Measurements from ENCODE around the gene TMEM178A.

The TMEM178A gene

GRCh38 chr2:39696838-39697237 is 31.1 kb downstream of the TMEM178A start:
- no peak overlapping the region for H3K27ac ChIP-seq

GRCh38 chr2:39697454-39697853 is 31.7 kb downstream of the TMEM178A start:
- no peak overlapping the region for H2AFZ ChIP-seq (ENCODE audit: low read depth)
- TF ChIP-seq, protein P1, sequence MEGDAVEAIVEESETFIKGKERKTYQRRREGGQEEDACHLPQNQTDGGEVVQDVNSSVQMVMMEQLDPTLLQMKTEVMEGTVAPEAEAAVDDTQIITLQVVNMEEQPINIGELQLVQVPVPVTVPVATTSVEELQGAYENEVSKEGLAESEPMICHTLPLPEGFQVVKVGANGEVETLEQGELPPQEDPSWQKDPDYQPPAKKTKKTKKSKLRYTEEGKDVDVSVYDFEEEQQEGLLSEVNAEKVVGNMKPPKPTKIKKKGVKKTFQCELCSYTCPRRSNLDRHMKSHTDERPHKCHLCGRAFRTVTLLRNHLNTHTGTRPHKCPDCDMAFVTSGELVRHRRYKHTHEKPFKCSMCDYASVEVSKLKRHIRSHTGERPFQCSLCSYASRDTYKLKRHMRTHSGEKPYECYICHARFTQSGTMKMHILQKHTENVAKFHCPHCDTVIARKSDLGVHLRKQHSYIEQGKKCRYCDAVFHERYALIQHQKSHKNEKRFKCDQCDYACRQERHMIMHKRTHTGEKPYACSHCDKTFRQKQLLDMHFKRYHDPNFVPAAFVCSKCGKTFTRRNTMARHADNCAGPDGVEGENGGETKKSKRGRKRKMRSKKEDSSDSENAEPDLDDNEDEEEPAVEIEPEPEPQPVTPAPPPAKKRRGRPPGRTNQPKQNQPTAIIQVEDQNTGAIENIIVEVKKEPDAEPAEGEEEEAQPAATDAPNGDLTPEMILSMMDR (conservative IDR thresholded peaks at IDR 0.05; ENCODE audit: low read depth, low read length) = no peak

More at GRCh38 chr2:39696838-39697237, 31.1 kb downstream of the TMEM178A start:
- Histone ChIP-seq H3K27me3 (ENCODE audit: insufficient read depth, low read depth) (no peaks in the 10 kb centered on the region), H3K4me1 (ENCODE audit: low read depth, poor library complexity, severe bottlenecking) (no peaks in the 10 kb centered on the region), H3K36me3 (ENCODE audit: insufficient read depth) (no peaks in the 10 kb centered on the region), H3K4me2 (no peak overlapping the region), H2AFZ (ENCODE audit: low read depth) (no peak overlapping the region), H3K79me2 (ENCODE audit: insufficient read depth, low read depth) (no peaks in the 10 kb centered on the region), H3K4me3 (IDR thresholded peaks at IDR 0.05; ENCODE audit: insufficient read depth, low read depth, low read length) (no peak overlapping the region), H4K20me1 (ENCODE audit: insufficient read depth) (no peaks in the 10 kb centered on the region), H3K9ac (no peak overlapping the region)
- TF ChIP-seq, protein P1 (conservative IDR thresholded peaks at IDR 0.05; ENCODE audit: low read depth, low read length) = no peak

DNA sequence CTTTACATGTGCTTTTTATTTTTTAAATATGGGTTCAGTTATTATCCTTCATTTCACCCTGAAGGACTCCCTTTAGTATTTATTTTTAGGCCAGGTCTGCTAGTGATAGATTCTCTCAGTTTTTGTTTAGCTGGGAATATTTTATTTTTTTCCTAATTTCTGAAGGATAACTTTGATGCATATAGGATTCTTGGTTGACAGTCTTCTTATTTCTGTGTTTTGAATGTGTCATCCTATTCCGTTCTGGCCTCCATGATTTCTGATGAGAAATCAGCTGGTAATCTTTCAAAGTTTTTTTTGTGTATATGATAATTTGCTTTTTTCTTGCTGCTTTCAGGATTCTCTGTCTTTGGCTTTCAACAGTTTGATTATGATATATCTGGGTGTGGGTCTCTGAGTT is 35.4 kb downstream of the TMEM178A start:
- Histone ChIP-seq H3K79me2 (ENCODE audit: insufficient read depth, low read depth) (no peaks in the 10 kb centered on the region), H2AFZ (ENCODE audit: low read depth) (no peak overlapping the region), H3K9ac (no peak overlapping the region), H3K4me3 (IDR thresholded peaks at IDR 0.05; ENCODE audit: insufficient read depth, low read depth, low read length) (no peak overlapping the region), H3K4me1 (ENCODE audit: low read depth, poor library complexity, severe bottlenecking) (no peaks in the 10 kb centered on the region), H4K20me1 (ENCODE audit: insufficient read depth) (no peaks in the 10 kb centered on the region), H3K4me2 (no peak overlapping the region), H3K27ac (no peak overlapping the region), H3K27me3 (ENCODE audit: insufficient read depth, low read depth) (no peaks in the 10 kb centered on the region), H3K36me3 (ENCODE audit: insufficient read depth) (no peaks in the 10 kb centered on the region)
- TF ChIP-seq, protein P1 (conservative IDR thresholded peaks at IDR 0.05; ENCODE audit: low read depth, low read length) = no peak

More at GRCh38 chr2:39697454-39697853, 31.7 kb downstream of the TMEM178A start:
- Histone ChIP-seq H3K4me1 (ENCODE audit: low read depth, poor library complexity, severe bottlenecking) (no peaks in the 10 kb centered on the region), H3K36me3 (ENCODE audit: insufficient read depth) (no peaks in the 10 kb centered on the region), H3K27me3 (ENCODE audit: insufficient read depth, low read depth) (no peaks in the 10 kb centered on the region), H3K9ac (no peak overlapping the region), H3K4me3 (IDR thresholded peaks at IDR 0.05; ENCODE audit: insufficient read depth, low read depth, low read length) (no peak overlapping the region), H3K27ac (no peak overlapping the region), H4K20me1 (ENCODE audit: insufficient read depth) (no peaks in the 10 kb centered on the region), H3K4me2 (no peak overlapping the region), H3K79me2 (ENCODE audit: insufficient read depth, low read depth) (no peaks in the 10 kb centered on the region)

DNA sequence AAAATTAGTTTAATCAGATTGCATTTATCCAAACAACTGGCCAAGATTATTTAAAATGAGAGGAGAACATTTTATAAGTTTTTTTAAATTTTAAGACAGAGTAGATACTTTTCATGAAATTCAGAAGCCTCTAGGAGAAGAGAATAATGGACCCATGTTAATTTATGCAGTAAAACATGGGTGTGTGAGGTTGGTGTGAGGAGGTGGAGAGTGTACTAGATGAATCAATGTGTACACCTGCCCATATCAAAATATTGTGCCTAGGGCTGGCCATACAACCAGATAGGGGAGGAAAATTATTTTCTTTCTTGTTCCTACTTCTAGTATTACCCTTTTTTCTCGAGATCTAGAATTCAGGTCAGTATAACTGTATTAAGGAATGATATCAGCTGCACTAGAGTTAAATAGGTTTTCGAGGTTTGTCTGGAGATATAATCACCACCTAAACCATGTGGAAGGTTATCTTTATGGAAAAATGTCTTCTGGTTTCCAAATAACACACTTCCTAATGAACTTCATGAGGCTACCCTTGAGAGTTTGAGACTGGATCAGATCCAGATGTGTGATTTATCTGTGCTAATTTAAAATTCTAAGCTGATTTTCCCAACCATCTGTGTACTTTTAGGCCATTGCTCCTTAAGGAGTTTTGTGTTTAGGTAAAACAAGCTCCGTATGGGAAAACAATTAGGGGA is 37.6 kb downstream of the TMEM178A start:
- no peak overlapping the region for H3K9ac ChIP-seq
- H3K36me3 ChIP-seq (ENCODE audit: insufficient read depth) = no peaks in the 10 kb centered on the region
- no peaks in the 10 kb centered on the region for H3K4me1 ChIP-seq (ENCODE audit: low read depth, poor library complexity, severe bottlenecking)
- no peaks in the 10 kb centered on the region for H3K79me2 ChIP-seq (ENCODE audit: insufficient read depth, low read depth)
- H3K4me2 ChIP-seq = no peak overlapping the region
- TF ChIP-seq, protein P1 (conservative IDR thresholded peaks at IDR 0.05; ENCODE audit: low read depth, low read length) = no peak
- H4K20me1 ChIP-seq (ENCODE audit: insufficient read depth) = no peaks in the 10 kb centered on the region
- H3K27ac ChIP-seq = no peak overlapping the region
- no peak overlapping the region for H3K4me3 ChIP-seq (IDR thresholded peaks at IDR 0.05; ENCODE audit: insufficient read depth, low read depth, low read length)
- H2AFZ ChIP-seq (ENCODE audit: low read depth) = no peak overlapping the region
- H3K27me3 ChIP-seq (ENCODE audit: insufficient read depth, low read depth) = no peaks in the 10 kb centered on the region
